Measurements from ENCODE around the gene ITIH4. TPM values are rescaled to one million over a fixed set of nuclear protein-coding genes. Genes with fewer than 3 reads are reported as not detected.

Gene ITIH4
- total and polyA plus RNA-seq, 5 donors from 2014 or later, result 1.1 to 71.1 (median 2.0) TPM; not detected in 1

DNA sequence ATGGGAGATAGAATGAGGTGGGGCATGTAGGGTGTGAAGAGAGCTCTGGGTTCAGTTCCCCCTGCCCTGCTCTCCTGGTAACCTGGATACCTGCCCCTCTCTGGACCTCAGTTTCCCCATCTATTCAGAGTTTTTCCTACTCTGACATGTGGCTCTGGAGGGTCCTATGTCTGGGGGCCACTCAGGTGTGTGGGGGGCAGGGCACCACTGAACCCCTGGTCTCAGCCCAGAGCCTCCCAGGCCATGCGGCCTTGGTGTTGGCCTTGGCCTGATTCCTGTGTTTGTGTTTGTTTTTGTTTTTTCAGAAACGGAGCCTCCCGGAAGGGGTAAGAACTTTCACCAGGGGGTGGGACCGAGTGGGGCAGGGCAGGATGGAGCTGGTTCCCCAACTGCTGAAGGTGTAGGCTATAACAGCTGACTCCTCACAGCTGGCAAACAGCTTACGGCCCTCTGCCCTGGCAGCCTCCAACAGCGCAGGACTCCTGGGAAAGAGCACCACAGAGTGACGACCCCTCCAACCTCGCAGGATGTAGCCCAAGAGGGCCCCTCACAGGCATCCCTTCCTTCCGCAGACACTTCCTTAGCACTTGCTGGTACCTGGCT lies 35.1 kb downstream of the ITIH4 start:
- no peaks in the 10 kb centered on the region for H3K4me1 ChIP-seq (ENCODE audit: control insufficient read depth, insufficient read depth, low read length, poor library complexity, severe bottlenecking)
- no peaks in the 10 kb centered on the region for H3K9me3 Mint-ChIP-seq
- H3K27ac Mint-ChIP-seq, result no peak overlapping the region

DNA sequence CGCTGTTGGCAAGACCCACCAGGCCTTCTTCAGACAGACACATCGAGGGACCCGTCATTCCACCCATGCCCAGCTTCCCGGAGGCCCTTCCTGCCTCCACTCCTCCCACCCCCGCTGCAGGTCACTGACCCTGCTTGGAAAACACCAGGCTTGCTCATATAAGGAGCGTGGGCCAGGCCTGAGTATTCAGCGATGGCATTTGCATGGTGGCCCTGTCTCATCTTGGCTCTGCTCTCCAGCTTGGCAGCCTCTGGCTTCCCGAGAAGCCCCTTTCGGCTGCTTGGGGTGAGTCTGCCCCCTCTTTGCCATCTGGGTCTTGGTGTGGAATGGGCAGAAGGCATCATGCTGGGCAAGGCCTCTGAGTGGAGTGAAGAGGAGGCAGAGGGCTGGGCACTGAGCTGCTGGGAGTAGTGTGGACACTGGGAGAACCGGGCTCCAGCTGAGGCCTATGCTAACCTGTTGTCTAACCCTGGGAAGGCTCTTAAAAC lies 35.8 kb downstream of the ITIH4 start, which contains the start of gene ITIH3:
TSS of gene ITIH3 (plus strand) at position 185 of the 488 bp plus-strand sequence. CDS start at position 193, 8 bp downstream.
- no peak within 1 kb of the TSS for H3K4me3 ChIP-seq (ENCODE audit: low read depth, low read length)
- no peaks in the 10 kb centered on the region for H3K9me3 Mint-ChIP-seq
- no peak for ATAC-seq (ENCODE audit: low read depth in 2 of 2)
- no peaks in the 10 kb centered on the region for H3K36me3 ChIP-seq (ENCODE audit: control insufficient read depth, insufficient read depth, low read length)
- H3K4me1 ChIP-seq (ENCODE audit: control insufficient read depth, insufficient read depth, low read length, poor library complexity, severe bottlenecking), result no peaks in the 10 kb centered on the region
- H3K4me3 Mint-ChIP-seq, result no peak within 1 kb of the TSS
- no peaks in the 10 kb centered on the region for H3K9me3 ChIP-seq (ENCODE audit: control insufficient read depth in 2 of 2, low read length in 2 of 2)
- H3K27me3 Mint-ChIP-seq, result no peaks in the 10 kb centered on the region
- H3K27ac Mint-ChIP-seq, result no peak within 1 kb of the TSS
- no peaks in the 10 kb centered on the region for H3K36me3 Mint-ChIP-seq
- H3K27me3 ChIP-seq (ENCODE audit: control insufficient read depth, insufficient read depth, low read length), result no peaks in the 10 kb centered on the region
- no peak for DNase-seq
- H3K4me1 Mint-ChIP-seq, result no peaks in the 10 kb centered on the region
- no peak within 1 kb of the TSS for H3K27ac ChIP-seq (ENCODE audit: insufficient read depth, low read length, poor library complexity, severe bottlenecking)

More for the DNA sequence above, 35.1 kb downstream of the ITIH4 start:
- Histone ChIP-seq H3K36me3 (ENCODE audit: control insufficient read depth, insufficient read depth, low read length) (no peaks in the 10 kb centered on the region), H3K4me3 (ENCODE audit: low read depth, low read length) (no peak overlapping the region), H3K9me3 (ENCODE audit: control insufficient read depth in 2 of 2, low read length in 2 of 2) (no peaks in the 10 kb centered on the region), H3K27me3 (ENCODE audit: control insufficient read depth, insufficient read depth, low read length) (no peaks in the 10 kb centered on the region), H3K27ac (ENCODE audit: insufficient read depth, low read length, poor library complexity, severe bottlenecking) (no peak overlapping the region)
- no peak for DNase-seq
- no peaks in the 10 kb centered on the region for H3K4me1 Mint-ChIP-seq
- no peak overlapping the region for H3K4me3 Mint-ChIP-seq
- ATAC-seq (ENCODE audit: low read depth in 2 of 2), result no peak
- H3K27me3 Mint-ChIP-seq, result no peaks in the 10 kb centered on the region
- H3K36me3 Mint-ChIP-seq, result no peaks in the 10 kb centered on the region

DNA sequence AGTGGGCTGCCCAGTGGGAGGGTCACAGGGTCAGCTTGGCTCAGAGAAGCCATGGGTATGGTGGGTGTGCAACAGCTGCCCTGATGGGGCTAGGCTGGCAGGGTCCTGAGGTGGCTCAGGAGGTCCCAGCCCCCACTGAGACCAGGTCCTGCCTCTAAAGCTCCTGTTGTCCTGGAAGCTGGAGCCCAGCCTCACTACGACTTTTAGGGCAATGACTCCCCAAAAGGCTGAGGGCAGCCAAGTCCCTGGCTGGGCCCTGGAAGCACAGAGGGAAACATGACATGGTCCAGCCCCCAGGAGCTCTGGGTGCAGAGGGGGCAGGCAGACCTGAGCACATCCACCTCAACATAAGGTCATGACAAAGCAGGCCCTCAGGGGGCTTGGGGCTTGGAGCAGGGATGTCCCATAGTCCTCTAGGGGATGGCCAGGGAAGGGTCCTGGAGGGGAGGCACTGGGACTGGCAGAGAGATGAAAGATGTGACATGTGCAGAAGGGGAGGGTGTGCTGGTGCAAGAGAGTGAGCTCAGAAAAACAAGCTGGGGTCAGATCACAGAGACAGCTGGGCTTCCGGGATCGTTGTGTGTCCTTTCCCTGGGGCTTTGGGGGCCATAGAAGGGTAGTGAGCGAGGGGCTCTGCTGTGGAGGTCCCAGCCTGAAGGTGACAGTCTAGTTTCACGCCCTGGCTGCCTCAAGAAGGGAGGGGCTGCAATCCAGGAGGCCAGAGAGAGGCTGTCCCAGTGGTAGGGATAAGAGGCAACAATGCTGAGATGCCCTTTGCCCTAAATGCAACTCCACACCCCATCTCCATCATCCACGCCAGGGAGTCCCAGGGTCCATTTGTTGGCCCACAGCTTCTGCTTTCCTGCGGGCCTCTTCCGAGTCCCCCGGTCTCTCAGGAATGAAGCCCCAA lies 36.5 kb downstream of the ITIH4 start:
- H3K27me3 Mint-ChIP-seq, result no peaks in the 10 kb centered on the region
- Histone ChIP-seq H3K36me3 (ENCODE audit: control insufficient read depth, insufficient read depth, low read length) (no peaks in the 10 kb centered on the region), H3K4me3 (ENCODE audit: low read depth, low read length) (no peak overlapping the region), H3K9me3 (ENCODE audit: control insufficient read depth in 2 of 2, low read length in 2 of 2) (no peaks in the 10 kb centered on the region), H3K4me1 (ENCODE audit: control insufficient read depth, insufficient read depth, low read length, poor library complexity, severe bottlenecking) (no peaks in the 10 kb centered on the region), H3K27ac (ENCODE audit: insufficient read depth, low read length, poor library complexity, severe bottlenecking) (no peak overlapping the region), H3K27me3 (ENCODE audit: control insufficient read depth, insufficient read depth, low read length) (no peaks in the 10 kb centered on the region)
- no peaks in the 10 kb centered on the region for H3K4me1 Mint-ChIP-seq
- ATAC-seq (ENCODE audit: low read depth in 2 of 2) (no peak), DNase-seq (no peak)
- no peaks in the 10 kb centered on the region for H3K36me3 Mint-ChIP-seq
- H3K4me3 Mint-ChIP-seq, result no peak overlapping the region
- no peaks in the 10 kb centered on the region for H3K9me3 Mint-ChIP-seq
- no peak overlapping the region for H3K27ac Mint-ChIP-seq

DNA sequence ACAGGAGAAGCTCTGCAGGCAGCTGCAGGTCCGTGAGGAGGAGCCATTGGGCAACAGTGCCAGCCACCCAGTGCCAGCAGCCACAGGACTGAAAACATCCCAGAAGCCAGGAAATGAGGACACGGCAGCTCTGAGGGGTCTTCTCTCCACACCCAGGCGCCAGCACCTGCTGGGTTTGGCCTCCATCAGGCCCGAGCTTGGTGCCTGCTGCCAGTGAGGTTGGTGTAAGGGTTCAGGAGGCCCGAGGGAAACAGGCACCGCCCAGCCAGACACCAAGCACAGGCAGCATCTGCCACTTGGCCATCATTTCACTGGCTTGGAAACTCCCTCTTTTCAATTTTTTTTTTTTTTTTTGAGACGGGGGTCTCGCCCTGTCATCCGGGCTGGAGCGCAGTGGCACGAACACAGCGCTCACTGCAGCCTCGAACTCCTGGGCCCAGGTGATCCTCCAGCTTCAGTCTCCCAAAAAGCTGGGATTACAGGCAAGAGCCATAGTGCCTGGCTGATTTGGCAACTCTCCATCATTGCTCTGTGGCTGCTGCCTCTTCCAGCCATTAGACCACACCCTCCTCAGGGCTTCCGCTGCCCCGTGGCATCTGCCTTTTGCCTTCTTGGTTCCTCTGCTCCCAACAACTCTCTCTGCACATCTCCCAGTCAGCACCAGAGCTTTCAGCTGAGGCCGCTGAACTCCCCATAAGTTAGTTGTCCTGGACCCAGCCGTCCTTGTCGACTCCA lies 37.3 kb downstream of the ITIH4 start:
- no peaks in the 10 kb centered on the region for H3K27me3 ChIP-seq (ENCODE audit: control insufficient read depth, insufficient read depth, low read length)
- H3K4me1 ChIP-seq (ENCODE audit: control insufficient read depth, insufficient read depth, low read length, poor library complexity, severe bottlenecking), result no peaks in the 10 kb centered on the region
- H3K9me3 ChIP-seq (ENCODE audit: control insufficient read depth in 2 of 2, low read length in 2 of 2), result no peaks in the 10 kb centered on the region
- no peaks in the 10 kb centered on the region for H3K36me3 Mint-ChIP-seq
- no peak overlapping the region for H3K4me3 ChIP-seq (ENCODE audit: low read depth, low read length)
- ATAC-seq (ENCODE audit: low read depth in 2 of 2), result no peak
- H3K27ac ChIP-seq (ENCODE audit: insufficient read depth, low read length, poor library complexity, severe bottlenecking), result no peak overlapping the region
- no peaks in the 10 kb centered on the region for H3K9me3 Mint-ChIP-seq
- no peaks in the 10 kb centered on the region for H3K27me3 Mint-ChIP-seq
- no peaks in the 10 kb centered on the region for H3K36me3 ChIP-seq (ENCODE audit: control insufficient read depth, insufficient read depth, low read length)
- H3K27ac Mint-ChIP-seq, result no peak overlapping the region
- no peaks in the 10 kb centered on the region for H3K4me1 Mint-ChIP-seq
- H3K4me3 Mint-ChIP-seq, result no peak overlapping the region
- DNase-seq, result no peak

DNA sequence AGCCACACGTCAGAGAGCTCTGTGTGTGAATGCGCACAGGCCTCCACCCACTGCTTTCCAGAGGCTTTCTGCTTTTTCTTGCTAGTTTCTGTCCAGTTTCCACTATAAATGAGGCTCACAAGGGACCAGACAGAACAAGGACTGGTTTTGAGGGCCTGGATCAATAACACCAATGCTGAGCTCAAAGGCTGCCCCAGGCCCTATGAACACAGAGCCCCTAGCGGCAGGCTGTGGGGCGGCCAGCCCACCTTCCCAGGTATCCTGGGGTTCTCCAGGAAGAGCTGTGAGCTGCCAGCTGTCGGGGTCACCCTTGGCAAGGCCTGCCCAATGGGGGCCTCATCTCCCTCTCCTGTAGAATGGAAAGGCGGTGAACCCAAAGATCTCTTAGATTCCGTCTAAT lies 38.1 kb downstream of the ITIH4 start:
- Histone ChIP-seq H3K27me3 (ENCODE audit: control insufficient read depth, insufficient read depth, low read length) (no peaks in the 10 kb centered on the region), H3K4me1 (ENCODE audit: control insufficient read depth, insufficient read depth, low read length, poor library complexity, severe bottlenecking) (no peaks in the 10 kb centered on the region), H3K4me3 (ENCODE audit: low read depth, low read length) (no peak overlapping the region), H3K9me3 (ENCODE audit: control insufficient read depth in 2 of 2, low read length in 2 of 2) (no peaks in the 10 kb centered on the region), H3K36me3 (ENCODE audit: control insufficient read depth, insufficient read depth, low read length) (no peaks in the 10 kb centered on the region), H3K27ac (ENCODE audit: insufficient read depth, low read length, poor library complexity, severe bottlenecking) (no peak overlapping the region)
- Mint-ChIP-seq H3K27ac (no peak overlapping the region), H3K4me3 (no peak overlapping the region), H3K9me3 (no peaks in the 10 kb centered on the region), H3K27me3 (no peaks in the 10 kb centered on the region), H3K36me3 (no peaks in the 10 kb centered on the region), H3K4me1 (no peaks in the 10 kb centered on the region)
- DNase-seq, result no peak
- ATAC-seq (ENCODE audit: low read depth in 2 of 2), result no peak

DNA sequence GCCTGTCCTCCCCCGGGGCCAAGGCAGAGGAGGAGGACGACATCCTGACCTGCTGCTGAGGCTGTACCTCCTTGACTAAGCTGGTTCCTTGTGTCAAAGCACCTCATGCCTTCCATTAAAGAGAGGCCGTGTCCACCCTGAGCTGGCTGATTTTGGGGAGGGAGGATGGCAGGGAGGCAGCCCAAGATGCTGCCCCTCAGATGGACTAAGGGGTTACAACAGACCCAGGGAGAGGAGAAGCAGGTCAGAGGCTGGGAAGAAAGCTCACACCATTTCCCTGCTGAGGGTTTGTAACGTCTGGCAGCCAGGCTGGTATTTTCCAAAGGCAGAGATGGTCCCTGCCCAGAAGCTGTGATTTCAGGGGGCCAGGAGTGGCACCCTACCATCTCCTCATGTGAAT lies 38.5 kb downstream of the ITIH4 start:
- Mint-ChIP-seq H3K4me1 (no peaks in the 10 kb centered on the region), H3K27me3 (no peaks in the 10 kb centered on the region), H3K27ac (no peak overlapping the region), H3K36me3 (no peaks in the 10 kb centered on the region), H3K9me3 (no peaks in the 10 kb centered on the region), H3K4me3 (no peak overlapping the region)
- no peak for DNase-seq
- H3K27ac ChIP-seq (ENCODE audit: insufficient read depth, low read length, poor library complexity, severe bottlenecking), result no peak overlapping the region
- no peak for ATAC-seq (ENCODE audit: low read depth in 2 of 2)
- no peaks in the 10 kb centered on the region for H3K36me3 ChIP-seq (ENCODE audit: control insufficient read depth, insufficient read depth, low read length)
- H3K4me1 ChIP-seq (ENCODE audit: control insufficient read depth, insufficient read depth, low read length, poor library complexity, severe bottlenecking), result no peaks in the 10 kb centered on the region
- no peak overlapping the region for H3K4me3 ChIP-seq (ENCODE audit: low read depth, low read length)
- no peaks in the 10 kb centered on the region for H3K27me3 ChIP-seq (ENCODE audit: control insufficient read depth, insufficient read depth, low read length)
- H3K9me3 ChIP-seq (ENCODE audit: control insufficient read depth in 2 of 2, low read length in 2 of 2), result no peaks in the 10 kb centered on the region

DNA sequence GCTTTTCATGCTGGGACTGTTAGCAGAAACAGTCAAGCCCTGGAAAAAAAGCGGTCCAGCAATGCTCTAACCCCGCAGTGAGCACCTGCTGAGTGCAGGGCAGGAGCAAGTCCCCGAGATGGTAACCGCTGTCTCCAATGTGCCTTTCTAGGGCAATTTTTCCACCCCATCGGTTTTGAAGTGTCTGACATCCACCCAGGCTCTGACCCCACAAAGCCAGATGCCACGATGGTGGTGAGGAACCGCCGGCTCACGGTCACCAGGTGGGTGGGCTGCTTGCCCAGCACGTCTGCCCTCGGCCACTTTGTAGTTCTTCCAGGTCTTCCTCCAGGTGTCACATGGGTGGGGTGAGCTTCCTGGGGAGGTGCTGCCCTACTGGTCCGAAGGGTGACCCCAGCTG lies 39.1 kb downstream of the ITIH4 start:
- H3K27me3 Mint-ChIP-seq, result no peaks in the 10 kb centered on the region
- DNase-seq, result no peak
- H3K9me3 Mint-ChIP-seq, result no peaks in the 10 kb centered on the region
- H3K4me3 Mint-ChIP-seq, result no peak overlapping the region
- H3K36me3 Mint-ChIP-seq, result no peaks in the 10 kb centered on the region
- Histone ChIP-seq H3K9me3 (ENCODE audit: control insufficient read depth in 2 of 2, low read length in 2 of 2) (no peaks in the 10 kb centered on the region), H3K27ac (ENCODE audit: insufficient read depth, low read length, poor library complexity, severe bottlenecking) (no peak overlapping the region), H3K4me1 (ENCODE audit: control insufficient read depth, insufficient read depth, low read length, poor library complexity, severe bottlenecking) (no peaks in the 10 kb centered on the region), H3K4me3 (ENCODE audit: low read depth, low read length) (no peak overlapping the region), H3K36me3 (ENCODE audit: control insufficient read depth, insufficient read depth, low read length) (no peaks in the 10 kb centered on the region), H3K27me3 (ENCODE audit: control insufficient read depth, insufficient read depth, low read length) (no peaks in the 10 kb centered on the region)
- H3K4me1 Mint-ChIP-seq, result no peaks in the 10 kb centered on the region
- ATAC-seq (ENCODE audit: low read depth in 2 of 2), result no peak
- no peak overlapping the region for H3K27ac Mint-ChIP-seq
